Measurements from ENCODE around the gene INSR. TPM values are rescaled to one million over a fixed set of nuclear protein-coding genes. Genes with fewer than 3 reads are reported as not detected.

INSR gene
- total RNA-seq, 1 donor from 2014 or later = 44.7 TPM

- no peak overlapping the region for H3K4me3 Mint-ChIP-seq
- peaks cover 49% of the 10 kb centered on the region for H3K36me3 Mint-ChIP-seq
- no peak overlapping the region for H3K27ac Mint-ChIP-seq
- no peaks in the 10 kb centered on the region for H3K27me3 Mint-ChIP-seq (ENCODE audit: low read depth)
- peaks cover 8% of the 10 kb centered on the region for H3K9me3 Mint-ChIP-seq
- no peak for TF ChIP-seq CTCF (IDR thresholded peaks at IDR 0.05; ENCODE audit: unreplicated experiment)
- DNase-seq (ENCODE audit: low spot score in 2 of 2, unreplicated experiment in 2 of 2) = no peak
- H3K4me1 Mint-ChIP-seq = no peaks in the 10 kb centered on the region
Observed at GRCh38 chr19:7132054-7132453, 162.2 kb downstream of the INSR start.

- TF ChIP-seq CTCF (IDR thresholded peaks at IDR 0.05; ENCODE audit: unreplicated experiment) = no peak
- no peak overlapping the region for H3K27ac Mint-ChIP-seq
- no peak for DNase-seq (ENCODE audit: low spot score in 2 of 2, unreplicated experiment in 2 of 2)
- H3K4me1 Mint-ChIP-seq = no peaks in the 10 kb centered on the region
- H3K36me3 Mint-ChIP-seq = peaks cover 57% of the 10 kb centered on the region
- no peak overlapping the region for H3K4me3 Mint-ChIP-seq
- H3K9me3 Mint-ChIP-seq = peaks cover 15% of the 10 kb centered on the region
- no peaks in the 10 kb centered on the region for H3K27me3 Mint-ChIP-seq (ENCODE audit: low read depth)
Observed at GRCh38 chr19:7130043-7130442, 164.2 kb downstream of the INSR start.

GRCh38 chr19:7126132-7126531 lies 168.1 kb downstream of the INSR start:
- H3K4me1 Mint-ChIP-seq = no peaks in the 10 kb centered on the region
- peaks cover 68% of the 10 kb centered on the region for H3K36me3 Mint-ChIP-seq
- peaks cover 20% of the 10 kb centered on the region for H3K9me3 Mint-ChIP-seq
- no peak overlapping the region for H3K4me3 Mint-ChIP-seq
- H3K27ac Mint-ChIP-seq = no peak overlapping the region
- H3K27me3 Mint-ChIP-seq (ENCODE audit: low read depth) = no peaks in the 10 kb centered on the region
- no peak for DNase-seq (ENCODE audit: low spot score in 2 of 2, unreplicated experiment in 2 of 2)
- no peak for TF ChIP-seq CTCF (IDR thresholded peaks at IDR 0.05; ENCODE audit: unreplicated experiment)

- TF ChIP-seq CTCF (IDR thresholded peaks at IDR 0.05; ENCODE audit: unreplicated experiment) = no peak
- Mint-ChIP-seq H3K4me1 (no peaks in the 10 kb centered on the region), H3K27me3 (ENCODE audit: low read depth) (no peaks in the 10 kb centered on the region), H3K36me3 (peaks cover 66% of the 10 kb centered on the region), H3K4me3 (no peak overlapping the region), H3K27ac (no peak overlapping the region), H3K9me3 (peaks cover 16% of the 10 kb centered on the region)
- DNase-seq (ENCODE audit: low spot score in 2 of 2, unreplicated experiment in 2 of 2) = no peak
Observed at GRCh38 chr19:7125221-7125620, 169.0 kb downstream of the INSR start.

GRCh38 chr19:7124782-7125181 lies 169.4 kb downstream of the INSR start:
- TF ChIP-seq CTCF (IDR thresholded peaks at IDR 0.05; ENCODE audit: unreplicated experiment) = no peak
- Mint-ChIP-seq H3K27me3 (ENCODE audit: low read depth) (no peaks in the 10 kb centered on the region), H3K36me3 (peaks cover 66% of the 10 kb centered on the region), H3K4me3 (no peak overlapping the region), H3K9me3 (peaks cover 12% of the 10 kb centered on the region), H3K4me1 (no peaks in the 10 kb centered on the region), H3K27ac (no peak overlapping the region)
- DNase-seq (ENCODE audit: low spot score in 2 of 2, unreplicated experiment in 2 of 2) = no peak

- Mint-ChIP-seq H3K9me3 (peaks cover 12% of the 10 kb centered on the region), H3K27ac (no peak overlapping the region), H3K4me3 (no peak overlapping the region), H3K4me1 (no peaks in the 10 kb centered on the region), H3K27me3 (ENCODE audit: low read depth) (no peaks in the 10 kb centered on the region), H3K36me3 (peaks cover 63% of the 10 kb centered on the region)
- DNase-seq (ENCODE audit: low spot score in 2 of 2, unreplicated experiment in 2 of 2) = no peak
- no peak for TF ChIP-seq CTCF (IDR thresholded peaks at IDR 0.05; ENCODE audit: unreplicated experiment)
Observed at GRCh38 chr19:7122701-7123100, 171.5 kb downstream of the INSR start.

All from mesothelial cell of epicardium (in vitro differentiated cells).